Measurements from ENCODE around the gene NAA20. TPM values are rescaled to one million over a fixed set of nuclear protein-coding genes. Genes with fewer than 3 reads are reported as not detected.

NAA20 gene
- total and polyA plus RNA-seq, 2 of the 13 experiments (the other 11 are each of a cell fraction or from before 2014, with no cell fraction given), result 81.9 to 82.8 TPM

GRCh38 chr20:20002101-20002998 is 14.8 kb upstream of the NAA20 start (continued):
- TF ChIP-seq ARID5B (CRISPR knock-in tag; IDR thresholded peaks at IDR 0.05) (peak; percentile 67), CC2D1A (CRISPR knock-in tag; IDR thresholded peaks at IDR 0.05) (peak; percentile 40; the same call in 1 of the 2 replicates), RNF2 (conservative IDR thresholded peaks at IDR 0.05; ENCODE audit: low read depth) (no peak), ZMYM2 (CRISPR knock-in tag; IDR thresholded peaks at IDR 0.05) (peak; percentile 67), NFE2 (CRISPR knock-in tag; IDR thresholded peaks at IDR 0.05) (peak; percentile 80; the same call in 1 of the 2 replicates), ZNF251 (CRISPR knock-in tag; IDR thresholded peaks at IDR 0.05) (no peak), PHF21A (CRISPR knock-in tag; IDR thresholded peaks at IDR 0.05) (0 out of 2 replicates have a peak, but pooled peaks have one; percentile 65), TCF7L2 (IDR thresholded peaks at IDR 0.05; ENCODE audit: low read depth, low read length) (no peak), ZNF850 (CRISPR knock-in tag; conservative IDR thresholded peaks at IDR 0.05) (no peak), ATF1 (CRISPR knock-in tag; IDR thresholded peaks at IDR 0.05) (peak; percentile 51; the same call in 1 of the 2 replicates), IKZF5 (CRISPR knock-in tag; IDR thresholded peaks at IDR 0.05) (peak; percentile 78; the same call in 1 of the 2 replicates), NFIC (IDR thresholded peaks at IDR 0.05; ENCODE audit: low read length) (peak; percentile 72; the same call in 1 of the 2 replicates), KDM3A (CRISPR knock-in tag; IDR thresholded peaks at IDR 0.05; ENCODE audit: low read depth) (peak; percentile 44; the same call in 1 of the 2 replicates), SAFB2 (CRISPR knock-in tag; IDR thresholded peaks at IDR 0.05; ENCODE audit: borderline replicate concordance, low read depth) (no peak; the same call in 1 of the 2 replicates), NAIF1 (CRISPR knock-in tag; IDR thresholded peaks at IDR 0.05; ENCODE audit: borderline replicate concordance) (peak; percentile 74; the same call in 1 of the 2 replicates), SKIL (CRISPR knock-in tag; IDR thresholded peaks at IDR 0.05; ENCODE audit: borderline replicate concordance) (peak; percentile 82), GATAD2A (CRISPR knock-in tag; IDR thresholded peaks at IDR 0.05) (peak; percentile 77), IRF2 (CRISPR knock-in tag; IDR thresholded peaks at IDR 0.05) (peak; percentile 72; the same call in 1 of the 2 replicates), ASH2L (IDR thresholded peaks at IDR 0.05; ENCODE audit: insufficient read length, low read depth, low read length) (peak; percentile 99)
